ENCODE measurements around the gene SPOCK1.
A peak's percentile ranks its signal among the peaks of the same experiment; 100 is the strongest.
"Not testable (repeated sequence)": the region's sequence is repeated elsewhere in the genome, so short reads cannot be mapped to it uniquely, and the experiment has no call there.

SPOCK1 gene

DNA sequence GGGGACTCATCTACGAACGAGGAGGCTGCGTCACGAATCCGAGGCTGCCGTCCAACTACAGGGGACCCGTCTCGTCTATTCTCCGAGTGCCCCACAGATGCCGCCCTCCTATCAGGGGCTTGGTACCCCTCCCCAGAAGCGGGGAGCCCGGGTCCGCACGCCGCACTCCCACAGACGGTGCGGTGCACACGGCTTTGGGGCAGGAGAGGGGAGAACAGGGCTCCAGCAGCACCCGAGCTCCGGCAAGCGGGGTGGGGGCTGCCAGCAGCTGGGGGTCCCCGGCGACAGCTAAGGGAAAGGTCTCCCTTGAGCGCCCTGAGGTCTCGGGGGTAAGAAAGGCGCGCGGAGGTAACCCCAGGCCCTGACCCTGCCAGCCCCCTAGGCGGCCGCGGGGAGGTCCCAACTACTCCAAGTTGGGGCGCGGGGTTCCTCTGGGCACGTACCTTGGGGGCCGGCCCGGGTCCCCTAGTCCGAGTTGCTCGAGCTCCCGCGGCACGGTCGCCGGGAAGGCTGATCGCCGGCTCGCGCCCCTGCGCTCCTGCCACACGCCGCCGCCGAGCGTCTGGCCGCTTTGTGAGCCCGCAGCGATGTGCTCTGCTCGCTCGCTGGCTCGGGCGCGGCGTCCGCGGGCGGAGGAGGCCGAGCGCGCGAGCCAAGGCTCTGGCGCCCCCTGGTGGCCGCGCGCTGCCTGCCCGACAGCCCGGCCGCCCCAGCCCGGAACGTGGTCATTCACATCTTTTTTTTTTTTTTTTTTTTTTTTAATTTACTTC, at the start of gene SPOCK1:
Gene SPOCK1 (minus strand): TSS at position 591 of the 770 bp plus-strand sequence.
- peak; percentile 50 for DNase-seq

DNA sequence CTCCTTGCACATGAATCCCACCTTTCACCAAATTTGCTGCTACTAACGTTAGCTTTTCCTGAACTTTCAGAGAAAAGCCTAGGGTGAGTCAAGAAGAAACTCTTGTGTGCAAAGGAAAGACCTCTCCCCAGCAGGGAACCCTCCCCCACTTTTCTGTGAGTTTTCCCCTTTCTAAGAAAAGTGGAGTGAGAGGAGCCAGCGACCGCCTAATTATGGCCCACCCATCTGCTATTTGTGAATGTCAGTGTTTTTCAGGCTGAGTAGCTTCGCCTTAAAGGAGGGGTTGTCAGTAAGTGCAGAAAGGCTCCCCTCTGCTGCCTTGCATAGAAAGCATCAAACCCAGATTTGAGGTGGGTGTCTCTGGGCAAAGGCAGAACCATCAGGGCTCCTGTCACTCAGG, 46.8 kb upstream of the SPOCK1 start:
- no peak for DNase-seq

DNA sequence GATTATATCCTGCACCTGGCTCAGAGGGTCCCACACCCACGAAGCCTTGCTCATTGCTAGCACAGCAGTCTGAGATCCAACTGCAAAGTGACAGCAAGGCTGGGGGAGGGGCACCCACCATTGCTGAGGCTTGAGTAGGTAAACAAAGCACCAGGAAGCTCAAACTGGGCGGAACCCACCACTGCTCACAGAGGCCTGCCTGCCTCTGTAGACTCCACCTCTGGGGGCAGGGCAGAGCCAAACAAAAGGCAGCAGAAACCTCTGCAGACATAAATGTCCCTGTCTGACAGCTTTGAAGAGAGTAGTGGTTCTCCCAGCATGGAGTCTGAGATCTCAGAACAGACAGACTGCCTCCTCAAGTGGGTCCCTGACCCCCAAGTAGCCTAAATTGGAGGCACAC, 36.3 kb upstream of the SPOCK1 start:
- DNase-seq: not testable (repeated sequence)

DNA sequence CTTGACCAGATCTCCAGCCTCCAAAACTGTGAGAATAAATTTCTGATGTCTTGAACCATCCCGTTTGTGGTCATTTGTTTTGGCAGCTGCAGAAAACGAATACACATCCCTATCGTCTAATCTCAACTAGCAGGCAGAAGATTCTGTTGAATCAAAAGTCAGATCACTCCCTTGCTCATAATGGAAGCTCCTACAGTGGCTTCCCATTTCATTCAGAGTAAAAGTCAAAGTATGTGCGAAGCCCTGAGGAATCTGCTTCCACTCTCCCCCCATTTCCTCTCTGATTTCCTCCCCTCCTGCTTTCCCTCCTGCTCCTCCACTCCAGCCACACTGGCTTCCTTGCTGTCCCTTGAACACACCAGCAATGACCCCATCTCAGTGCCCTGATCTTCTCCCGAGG, 34.8 kb upstream of the SPOCK1 start:
- no peak for DNase-seq

DNA sequence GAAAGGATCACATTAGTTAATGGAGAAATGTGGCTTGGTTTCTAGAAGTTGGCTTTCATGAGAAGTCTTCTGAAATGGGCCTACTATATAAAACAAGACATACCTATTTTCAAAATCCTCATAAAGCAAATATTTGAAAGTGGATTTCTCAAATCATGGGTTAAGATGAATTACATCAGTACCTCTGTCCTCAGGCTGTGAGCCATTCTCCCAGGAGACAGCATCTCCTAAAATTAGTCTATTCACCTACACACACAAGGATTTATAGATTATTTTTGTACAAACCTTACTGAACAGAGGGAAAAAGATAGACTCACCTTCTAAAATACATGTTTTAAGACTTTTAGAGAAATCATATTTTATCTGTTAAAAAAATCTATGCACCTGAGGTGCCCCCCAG, 32.1 kb upstream of the SPOCK1 start:
- DNase-seq: no peak

DNA sequence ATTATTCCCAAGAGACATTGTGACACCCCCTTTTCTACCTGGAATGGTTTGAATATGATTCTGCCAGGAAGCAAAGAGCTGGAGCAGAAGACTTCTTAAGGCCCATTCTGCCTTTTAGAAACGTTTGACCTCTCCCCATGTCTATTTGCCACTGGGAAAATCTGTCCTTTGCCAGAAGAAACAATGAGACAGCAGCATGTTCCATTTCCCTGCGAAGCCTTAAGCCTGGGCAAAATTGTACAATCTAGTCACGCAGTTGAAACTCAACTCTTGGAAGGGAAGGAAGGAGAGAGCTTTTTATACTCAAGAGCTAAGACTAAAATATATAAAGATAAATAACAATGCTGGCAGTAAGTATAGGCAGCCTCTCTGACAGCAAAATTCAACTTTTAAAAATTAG, 22.1 kb upstream of the SPOCK1 start:
- DNase-seq: no peak

DNA sequence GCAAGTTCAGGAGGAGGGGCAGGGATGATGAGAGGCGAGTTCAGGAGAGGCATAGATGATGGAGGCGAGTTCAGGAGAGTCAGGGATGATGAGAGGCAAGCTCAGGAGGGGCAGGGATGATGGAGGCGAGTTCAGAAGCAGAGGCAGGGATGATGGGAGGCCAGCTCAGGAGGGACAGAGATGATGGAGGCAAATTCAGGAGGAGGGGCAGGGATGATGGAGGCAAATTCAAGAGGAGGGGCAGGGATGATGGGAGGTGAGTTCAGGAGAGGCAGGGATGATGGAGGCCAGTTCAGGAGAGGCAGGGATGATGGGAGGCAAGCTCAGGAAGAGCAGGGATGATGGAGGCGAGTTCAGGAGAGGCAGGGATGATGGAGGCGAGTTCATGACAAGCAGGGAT, 17.8 kb upstream of the SPOCK1 start:
- DNase-seq: no peak

DNA sequence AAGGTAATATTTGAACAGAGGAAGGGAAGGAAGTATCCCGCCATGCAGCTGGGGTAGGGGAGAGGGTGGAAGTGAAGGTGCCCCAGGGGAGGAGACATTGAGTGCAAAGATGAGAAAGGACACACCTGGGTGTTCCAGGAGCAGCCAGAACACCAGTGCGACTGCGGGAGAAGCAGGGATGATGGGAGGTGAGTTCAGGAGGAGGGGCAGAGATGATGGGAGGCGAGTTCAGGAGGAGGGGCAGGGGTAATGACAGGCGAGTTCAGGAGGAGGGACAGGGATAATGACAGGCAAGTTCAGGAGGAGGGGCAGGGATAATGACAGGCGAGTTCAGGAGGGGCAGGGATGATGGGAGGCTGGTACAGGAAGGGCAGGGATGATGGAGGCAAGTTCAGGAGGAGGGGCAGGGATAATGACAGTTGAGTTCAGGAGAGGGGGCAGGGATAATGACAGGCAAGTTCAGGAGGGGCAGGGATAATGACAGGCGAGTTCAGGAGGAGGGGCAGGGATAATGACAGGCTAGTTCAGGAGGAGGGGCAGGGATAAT, 17.2 kb upstream of the SPOCK1 start:
- DNase-seq: no peak

DNA sequence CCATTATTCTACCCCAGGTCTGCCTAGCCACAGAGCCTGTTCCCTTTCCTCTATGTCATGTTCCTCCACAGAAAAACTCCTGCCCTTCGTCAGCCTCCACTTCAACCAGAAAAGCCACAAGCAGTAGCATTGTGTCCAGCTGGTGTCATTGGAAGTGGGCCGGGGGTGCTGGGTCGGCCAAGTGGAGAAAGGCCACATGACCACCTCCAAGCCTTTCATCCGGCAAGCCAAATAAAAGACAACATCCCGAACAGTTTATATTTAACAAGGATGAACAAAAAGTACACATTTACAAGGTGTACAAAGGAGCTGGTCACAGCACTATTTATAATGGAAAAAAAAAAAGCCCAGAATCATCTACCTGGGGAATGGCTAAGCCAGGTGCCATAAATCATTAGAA, 16.1 kb upstream of the SPOCK1 start:
- no peak for DNase-seq

DNA sequence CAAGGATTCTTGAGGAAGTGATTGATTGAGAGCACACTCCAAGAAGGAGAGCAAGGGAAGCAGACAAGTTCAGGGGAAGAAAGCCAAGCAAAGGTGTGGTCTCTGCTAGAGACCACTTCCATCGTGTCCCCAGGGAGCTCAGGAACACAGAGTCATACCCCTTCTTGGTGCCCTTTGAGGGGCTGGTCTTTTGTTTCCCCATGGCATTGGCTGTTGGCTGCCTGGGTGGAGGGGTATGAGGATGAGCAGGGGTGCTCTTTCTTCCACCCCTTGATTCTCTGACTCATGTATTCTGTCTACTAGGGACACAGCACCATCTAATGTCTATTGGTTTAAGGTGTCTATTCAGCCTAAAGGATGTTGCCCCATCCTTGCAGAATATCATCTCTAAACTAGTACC, 11.5 kb upstream of the SPOCK1 start:
- no peak for DNase-seq

DNA sequence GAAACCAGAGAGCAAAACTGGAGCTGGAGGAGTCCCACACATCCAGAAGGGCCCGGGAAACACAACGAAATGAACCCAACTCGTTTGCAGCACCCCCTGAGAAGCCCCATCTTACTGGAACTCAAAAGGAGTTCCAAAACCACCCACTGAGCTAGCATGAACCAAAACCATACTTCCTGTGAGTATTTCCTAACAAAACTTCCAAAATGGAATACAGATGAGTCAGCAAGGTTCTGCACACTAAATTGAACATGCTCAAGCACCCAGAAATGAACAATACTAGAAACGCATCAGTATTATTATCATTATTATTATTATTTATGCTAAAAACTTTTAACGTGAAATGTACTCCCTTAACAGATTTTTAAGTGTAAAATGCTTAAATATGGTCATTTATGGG, 8.0 kb upstream of the SPOCK1 start:
- no peak for DNase-seq

DNA sequence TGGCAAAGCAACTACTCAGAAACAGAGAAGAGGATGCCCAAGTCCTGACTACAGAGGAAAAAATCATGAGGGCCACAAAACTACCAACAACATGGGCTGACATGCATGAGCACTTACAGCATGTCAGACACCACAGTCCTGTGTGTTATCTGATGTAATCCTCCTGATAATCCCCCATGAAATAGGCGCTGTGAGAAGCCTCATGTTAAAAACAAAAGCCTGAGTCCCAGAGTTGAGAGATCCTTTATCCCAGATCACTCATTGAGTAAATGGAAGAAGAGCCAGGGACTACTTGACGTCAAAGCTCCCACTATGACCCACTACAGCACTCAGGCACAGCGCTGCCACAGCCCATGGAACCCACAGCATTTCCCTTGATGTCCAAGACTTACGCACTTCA, 7.2 kb upstream of the SPOCK1 start:
- DNase-seq: no peak

DNA sequence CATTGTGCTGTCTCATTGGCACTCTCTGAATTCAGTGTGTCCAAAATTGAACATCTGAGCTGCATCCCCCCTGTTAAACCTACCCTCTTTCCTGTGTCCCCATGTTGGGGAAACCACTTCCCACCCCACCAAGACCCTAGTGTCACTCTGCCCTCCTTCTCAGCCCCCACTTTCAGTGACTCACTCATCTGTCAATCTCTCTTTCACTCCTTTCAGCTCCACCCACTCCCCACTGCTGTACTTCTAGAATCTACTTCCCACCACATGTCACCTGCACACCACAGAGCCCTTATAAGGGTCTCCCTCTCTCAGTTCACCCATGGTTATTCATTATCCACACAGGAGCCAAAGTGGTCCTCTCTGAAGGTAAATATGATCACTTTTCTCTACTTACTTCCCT, 5.8 kb upstream of the SPOCK1 start:
- no peak for DNase-seq

DNA sequence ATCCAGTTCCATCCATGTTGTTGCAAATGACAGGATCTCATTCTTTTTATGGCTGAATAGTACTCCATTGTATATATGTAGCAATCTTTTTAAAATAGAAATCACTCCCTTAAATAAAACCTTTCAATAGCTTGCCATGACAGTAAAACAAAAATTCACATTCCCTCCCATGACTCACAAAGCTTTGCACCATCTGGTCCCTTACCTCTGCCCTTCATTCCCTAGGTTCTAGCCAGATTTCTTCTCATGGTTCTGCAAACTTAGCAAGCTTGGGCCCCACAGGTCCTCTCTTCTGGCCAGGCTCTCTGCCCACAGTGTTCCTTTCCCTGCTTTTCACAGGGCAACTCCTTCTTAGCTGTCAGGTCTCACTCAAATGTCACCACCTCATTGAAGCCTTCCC, 4.3 kb upstream of the SPOCK1 start:
- DNase-seq: no peak

DNA sequence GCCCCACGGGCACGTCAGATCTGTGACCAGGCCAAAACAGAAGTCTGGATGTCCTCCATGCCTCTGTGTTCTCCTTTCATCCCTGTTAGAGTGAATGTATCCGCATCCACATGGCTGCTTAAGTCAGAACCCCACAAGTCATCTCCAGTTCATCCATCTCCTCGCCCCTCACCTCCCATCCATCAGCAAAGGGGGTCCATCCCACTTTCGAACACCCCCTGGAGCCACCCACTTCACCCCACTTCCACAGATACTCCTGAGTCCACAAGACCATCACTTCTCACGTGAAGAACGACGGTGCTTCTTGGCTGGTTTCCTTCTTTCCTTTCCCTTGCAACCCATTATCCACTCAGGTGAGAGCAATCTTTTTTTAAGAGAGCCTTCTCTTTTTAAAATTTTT, 3.5 kb upstream of the SPOCK1 start:
- DNase-seq: no peak

DNA sequence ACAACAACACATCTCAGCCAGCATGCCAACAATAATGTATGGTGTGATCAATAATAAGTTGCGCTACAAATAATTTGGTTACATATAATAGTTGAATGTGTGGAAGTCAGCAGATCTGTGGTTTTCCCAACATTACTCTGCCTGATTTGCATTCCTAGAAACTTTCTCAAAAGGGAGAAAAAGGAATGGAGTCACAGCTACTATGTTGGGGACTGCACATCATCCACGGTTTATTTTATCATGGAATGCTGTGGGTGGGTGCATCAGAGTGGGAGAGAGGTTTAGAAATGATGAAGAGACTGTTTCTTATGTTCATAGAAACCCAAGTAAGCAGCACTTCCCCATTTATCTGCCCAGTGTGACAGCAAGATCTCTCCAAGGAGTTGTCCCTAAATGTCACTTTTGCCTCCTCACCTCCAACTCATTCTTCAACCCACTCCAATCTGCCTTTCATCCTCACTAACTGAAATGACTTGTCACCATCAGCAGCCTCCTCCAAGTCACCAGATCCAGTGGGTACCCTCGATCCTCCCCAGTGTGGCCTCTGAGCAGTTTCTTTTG, 2.8 kb upstream of the SPOCK1 start:
- DNase-seq: no peak

DNA sequence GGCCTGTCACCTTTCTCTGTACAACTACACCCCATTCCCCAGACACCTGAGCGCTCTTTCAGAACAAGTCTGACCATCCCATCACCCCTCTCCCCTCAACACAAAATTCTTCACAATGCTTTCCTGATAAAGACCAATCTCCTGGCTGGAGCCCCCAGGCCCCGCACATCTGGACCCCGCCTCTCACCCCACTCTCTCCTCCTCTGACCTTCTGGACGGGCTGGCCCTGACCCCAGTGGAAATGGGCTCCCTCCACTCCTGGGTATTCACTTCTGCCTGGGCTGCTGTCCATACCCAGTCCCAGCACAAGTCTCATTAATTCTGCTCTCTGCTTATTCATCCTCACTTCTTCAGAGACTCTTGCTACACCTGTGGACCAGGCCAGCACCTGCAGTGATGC, 2.1 kb upstream of the SPOCK1 start:
- DNase-seq: no peak

DNA sequence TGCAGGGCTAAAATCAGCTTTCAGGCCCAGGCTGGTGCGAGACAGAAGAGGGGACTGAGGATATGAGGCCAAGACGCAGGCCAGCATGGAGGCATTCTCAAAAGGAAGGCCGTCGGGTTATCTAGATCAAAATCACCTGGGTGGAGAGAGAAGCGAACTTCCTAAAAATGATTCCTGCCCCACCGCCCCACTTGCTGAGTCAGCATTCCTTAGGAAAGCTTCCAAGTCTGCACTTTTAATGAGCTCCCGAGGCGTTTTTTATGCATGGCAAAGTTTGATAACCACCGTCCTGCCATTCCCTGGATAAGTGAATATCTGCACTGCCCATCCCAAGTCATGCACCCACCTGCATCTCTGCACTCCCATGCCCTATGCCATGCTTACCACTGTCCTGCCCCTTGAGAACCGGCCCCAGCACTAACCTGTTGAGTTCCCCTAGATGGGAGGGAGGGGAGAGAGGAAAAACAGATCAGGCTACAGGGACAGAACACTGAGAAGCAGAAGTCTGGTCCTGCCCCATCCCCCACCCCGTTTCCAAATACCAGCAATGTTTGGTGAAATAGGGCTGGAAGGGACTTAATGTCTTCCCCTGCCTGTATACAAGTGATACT, 1.6 kb upstream of the SPOCK1 start:
- no peak for DNase-seq

DNA sequence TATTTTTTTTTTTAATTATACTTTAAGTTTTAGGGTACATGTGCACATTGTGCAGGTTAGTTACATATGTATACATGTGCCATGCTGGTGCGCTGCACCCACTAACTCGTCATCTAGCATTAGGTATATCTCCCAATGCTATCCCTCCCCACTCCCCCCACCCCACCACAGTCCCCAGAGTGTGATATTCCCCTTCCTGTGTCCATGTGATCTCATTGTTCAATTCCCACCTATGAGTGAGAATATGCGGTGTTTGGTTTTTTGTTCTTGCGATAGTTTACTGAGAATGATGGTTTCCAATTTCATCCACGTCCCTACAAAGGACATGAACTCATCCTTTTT, 351 bp upstream of the SPOCK1 start:
- not testable (repeated sequence) for DNase-seq

DNA sequence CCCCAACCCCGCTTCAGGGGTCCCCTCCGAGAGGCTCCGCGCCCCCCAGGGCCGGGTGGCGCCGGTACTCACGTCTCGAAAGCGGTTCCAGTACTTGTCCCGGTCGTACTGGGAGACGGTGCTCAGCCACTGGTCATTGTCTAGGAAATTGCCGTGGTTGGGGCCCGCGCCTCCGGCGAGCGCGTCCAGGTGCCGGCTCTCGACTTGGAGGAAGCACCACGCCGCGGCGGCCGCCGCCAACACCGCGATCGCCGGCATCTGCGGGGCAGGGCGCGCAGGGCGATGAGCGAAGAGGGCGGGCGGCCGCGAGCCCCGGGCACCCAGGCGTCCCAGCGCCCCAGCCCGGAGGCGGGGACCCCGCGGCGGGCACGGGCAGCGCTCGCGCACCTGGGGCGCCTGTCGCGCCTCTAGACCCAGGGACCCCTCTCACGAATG, 808 bp downstream of the SPOCK1 start:
- DNase-seq: no peak

DNA sequence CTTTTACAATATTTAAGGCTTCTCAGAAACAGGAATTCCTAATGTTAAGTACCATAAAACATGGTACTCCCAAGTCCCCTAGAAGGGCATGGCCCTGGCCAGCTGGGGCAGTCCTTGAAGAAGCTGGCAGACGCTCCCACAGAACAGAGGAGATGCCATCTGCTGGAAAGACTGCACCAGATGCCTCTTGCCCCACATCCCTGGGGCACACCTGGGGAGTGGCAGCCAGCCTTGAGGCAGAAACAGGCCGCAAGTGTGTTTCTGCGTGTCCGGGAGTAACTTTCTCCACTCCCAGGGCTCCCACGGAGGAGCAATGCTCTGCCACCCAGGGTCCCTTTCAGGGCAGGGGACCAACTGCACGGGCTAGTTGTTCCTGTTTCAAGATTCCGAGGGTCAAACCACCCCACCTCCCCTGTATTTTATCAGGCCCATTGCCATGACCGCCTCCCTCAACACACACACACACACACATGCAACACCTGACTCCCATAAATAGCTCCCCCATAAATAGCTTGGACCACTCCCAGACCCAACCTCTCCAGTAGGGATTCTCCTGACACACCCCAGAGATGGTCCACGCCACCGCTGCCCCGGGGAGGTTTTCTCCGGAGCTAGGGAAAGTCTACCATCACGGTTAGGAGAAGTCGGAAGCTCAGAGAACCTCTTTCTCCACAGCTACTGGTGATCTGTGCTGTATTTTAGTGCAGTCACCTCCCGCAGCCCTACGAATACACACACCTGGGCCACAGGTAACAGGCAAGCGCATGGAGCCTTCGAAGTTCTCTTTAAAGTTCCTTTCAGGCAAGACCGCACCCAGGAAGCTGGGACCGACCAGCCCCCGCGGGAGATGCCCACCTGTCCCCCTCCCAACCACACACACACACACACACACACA, 1.5 kb downstream of the SPOCK1 start:
- no peak for DNase-seq

DNA sequence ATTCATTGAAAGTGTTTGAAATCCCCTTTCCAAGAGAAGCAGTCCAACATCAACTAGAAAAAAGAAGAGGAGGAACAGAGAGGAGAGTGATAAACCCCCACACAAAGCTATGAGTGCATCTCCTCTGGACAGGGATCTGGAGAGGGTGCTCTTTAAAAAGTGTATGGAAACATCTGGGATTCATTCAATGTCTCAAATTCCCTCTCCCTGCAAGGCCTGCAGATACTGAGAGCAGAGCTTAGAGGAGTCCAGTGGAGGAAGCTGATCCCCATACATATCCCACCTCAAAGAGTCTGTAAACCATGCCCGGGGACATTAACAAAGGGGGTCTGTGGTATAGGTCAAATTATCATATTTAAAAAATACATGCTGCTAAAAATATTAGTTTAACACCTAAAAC, 2.2 kb downstream of the SPOCK1 start:
- no peak for DNase-seq

DNA sequence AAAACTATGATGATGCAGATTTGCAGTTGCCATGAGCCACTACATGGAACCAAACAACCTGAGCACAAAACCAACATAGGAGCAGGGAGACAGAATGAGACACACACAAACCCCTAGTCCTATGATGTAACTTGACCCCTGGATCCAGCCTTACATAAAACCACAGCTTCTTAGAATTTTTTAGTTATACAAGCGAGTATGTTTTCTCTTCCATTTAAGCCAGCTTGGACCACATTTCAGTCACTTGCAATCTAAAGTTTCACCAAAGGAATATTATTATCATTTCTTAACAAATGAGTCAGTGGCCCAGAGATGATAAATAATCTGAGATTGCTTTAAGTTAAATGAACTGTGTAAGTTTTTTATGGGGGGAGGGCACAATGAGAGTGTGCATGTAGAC, 6.8 kb downstream of the SPOCK1 start:
- DNase-seq: no peak

Measured in NCI-H1105 treated with DMSO at 0.1 percent for 48 hours (cell line).